GM21576 (cell line): Measurements from ENCODE around the gene RANBP17.

ENCODE experiments used
- ATAC-seq: cut with Tn5 transposase; IDR thresholded peaks from one replicate; pipeline ENCODE4 v1.9.1; 2021; ENCODE audit warnings: mild to moderate bottlenecking, moderate library complexity; ENCODE audit not compliant: unreplicated experiment

RANBP17 gene

DNA sequence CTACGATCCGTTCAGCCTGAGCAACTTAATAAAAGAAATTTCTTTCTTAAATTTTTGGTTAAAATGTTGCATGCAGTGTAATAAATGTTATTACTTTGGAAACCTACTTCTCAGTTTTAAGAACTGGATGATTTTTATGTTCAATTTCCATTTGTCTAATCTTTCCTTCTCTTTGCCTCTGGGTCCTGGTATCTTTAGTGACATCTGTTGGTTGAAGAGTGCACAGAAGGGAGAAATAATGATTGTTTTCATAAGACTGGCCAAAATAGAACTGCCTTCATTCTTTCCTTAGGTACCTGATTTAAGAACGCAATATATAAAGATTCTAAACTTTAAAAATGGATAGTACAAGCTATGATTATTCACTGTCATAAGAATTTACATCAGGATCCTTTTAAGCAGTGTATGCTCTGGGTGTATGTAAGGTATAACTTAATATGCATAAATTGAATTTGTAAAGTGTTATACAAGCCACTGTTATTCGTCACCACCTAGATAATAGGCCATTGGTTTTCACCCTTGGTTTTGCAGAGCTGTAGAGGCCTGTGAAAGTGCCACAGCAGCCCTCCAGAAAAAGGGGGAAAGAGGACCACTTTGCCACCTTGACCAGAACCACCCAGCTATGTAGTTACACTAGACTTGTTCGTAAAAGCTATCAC, 364.4 kb downstream of the RANBP17 start:
- no peak for ATAC-seq

DNA sequence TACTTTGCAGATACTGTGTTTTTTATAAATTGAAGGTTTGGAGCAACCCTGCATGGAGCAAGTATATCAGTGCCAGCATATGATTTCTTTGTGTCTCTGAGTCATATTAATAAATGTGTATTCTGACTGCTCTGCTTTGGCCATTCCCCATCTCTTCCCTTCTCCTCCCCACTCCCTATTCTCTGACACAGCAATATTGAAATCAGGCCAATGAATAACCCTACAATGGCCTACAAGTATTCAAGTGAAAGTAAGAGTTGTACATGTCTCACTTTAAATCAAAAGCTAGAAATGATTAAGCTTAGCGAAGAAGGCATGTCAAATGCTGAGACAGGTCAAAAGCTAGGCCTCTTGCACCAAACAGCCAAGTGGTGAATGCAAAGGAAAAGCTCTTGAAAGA, 365.0 kb downstream of the RANBP17 start:
- ATAC-seq, result no peak

- no peak for ATAC-seq
Measured at GRCh38 chr5:171236651-171237050, 374.8 kb downstream of the RANBP17 start.

GRCh38 chr5:171242521-171242920, 380.7 kb downstream of the RANBP17 start:
- ATAC-seq, result no peak

- ATAC-seq, result no peak
Measured at GRCh38 chr5:171246231-171246630, 384.4 kb downstream of the RANBP17 start.

GRCh38 chr5:171249460-171249859, 387.6 kb downstream of the RANBP17 start:
- ATAC-seq, result no peak

- no peak for ATAC-seq
Measured at GRCh38 chr5:171250738-171251137, 388.9 kb downstream of the RANBP17 start.

GRCh38 chr5:171251519-171251918, 389.7 kb downstream of the RANBP17 start:
- no peak for ATAC-seq

- no peak for ATAC-seq
Measured at GRCh38 chr5:171252674-171253073, 390.9 kb downstream of the RANBP17 start.

DNA sequence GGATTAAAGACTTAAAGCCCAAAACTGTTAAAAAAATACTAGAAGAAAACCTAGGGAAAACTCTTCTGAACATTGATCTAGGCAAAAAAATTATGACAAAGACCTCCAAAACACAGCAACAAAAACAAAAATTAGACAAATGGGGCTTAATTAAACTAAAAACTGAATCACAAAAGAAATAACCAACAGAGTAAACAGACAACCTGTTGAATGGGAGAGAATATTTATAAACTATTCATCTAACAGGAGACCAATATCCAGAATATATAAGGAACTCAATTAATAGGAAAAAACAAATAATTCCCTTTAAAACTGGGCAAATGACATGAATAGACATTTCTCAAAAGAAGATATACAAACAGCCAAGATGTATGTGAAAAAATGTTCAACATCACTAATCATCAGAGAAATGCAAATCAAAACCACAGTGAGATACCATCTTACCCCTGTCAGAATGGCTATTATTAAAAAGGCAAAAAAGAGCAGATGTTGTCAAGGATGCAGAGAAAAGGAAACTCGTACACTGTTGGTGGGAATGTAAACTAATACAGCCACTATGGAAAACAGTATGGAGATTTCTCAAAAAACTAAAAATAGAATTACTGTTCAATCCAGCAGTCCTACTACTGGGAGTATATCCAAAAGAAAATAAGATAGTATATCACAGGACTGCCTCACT, 397.1 kb downstream of the RANBP17 start:
- ATAC-seq, result no peak

GRCh38 chr5:171261361-171261760, 399.5 kb downstream of the RANBP17 start:
- ATAC-seq, result no peak

- no peak for ATAC-seq
Measured at GRCh38 chr5:171261904-171262303, 400.1 kb downstream of the RANBP17 start.

- no peak for ATAC-seq
Measured at GRCh38 chr5:171263181-171263580, 401.4 kb downstream of the RANBP17 start.

DNA sequence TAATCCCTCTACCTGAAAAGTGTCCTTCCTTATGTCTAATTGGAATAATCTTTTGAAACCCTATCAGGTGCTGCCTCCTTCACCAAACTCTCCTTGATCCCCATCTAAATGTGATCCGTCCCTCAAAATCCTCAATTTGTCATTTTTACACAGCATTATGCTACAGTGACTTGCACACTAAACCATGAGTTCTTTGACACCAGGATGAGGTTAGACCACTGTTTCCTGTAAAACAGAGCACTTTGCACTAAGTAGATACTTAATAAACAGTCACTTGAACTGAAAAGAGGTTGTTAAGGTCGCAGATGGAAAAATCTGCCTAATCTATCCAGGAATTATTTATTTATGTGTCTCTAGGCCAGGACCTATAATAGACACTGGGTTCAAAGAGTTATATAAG, 403.0 kb downstream of the RANBP17 start:
- ATAC-seq, result no peak

DNA sequence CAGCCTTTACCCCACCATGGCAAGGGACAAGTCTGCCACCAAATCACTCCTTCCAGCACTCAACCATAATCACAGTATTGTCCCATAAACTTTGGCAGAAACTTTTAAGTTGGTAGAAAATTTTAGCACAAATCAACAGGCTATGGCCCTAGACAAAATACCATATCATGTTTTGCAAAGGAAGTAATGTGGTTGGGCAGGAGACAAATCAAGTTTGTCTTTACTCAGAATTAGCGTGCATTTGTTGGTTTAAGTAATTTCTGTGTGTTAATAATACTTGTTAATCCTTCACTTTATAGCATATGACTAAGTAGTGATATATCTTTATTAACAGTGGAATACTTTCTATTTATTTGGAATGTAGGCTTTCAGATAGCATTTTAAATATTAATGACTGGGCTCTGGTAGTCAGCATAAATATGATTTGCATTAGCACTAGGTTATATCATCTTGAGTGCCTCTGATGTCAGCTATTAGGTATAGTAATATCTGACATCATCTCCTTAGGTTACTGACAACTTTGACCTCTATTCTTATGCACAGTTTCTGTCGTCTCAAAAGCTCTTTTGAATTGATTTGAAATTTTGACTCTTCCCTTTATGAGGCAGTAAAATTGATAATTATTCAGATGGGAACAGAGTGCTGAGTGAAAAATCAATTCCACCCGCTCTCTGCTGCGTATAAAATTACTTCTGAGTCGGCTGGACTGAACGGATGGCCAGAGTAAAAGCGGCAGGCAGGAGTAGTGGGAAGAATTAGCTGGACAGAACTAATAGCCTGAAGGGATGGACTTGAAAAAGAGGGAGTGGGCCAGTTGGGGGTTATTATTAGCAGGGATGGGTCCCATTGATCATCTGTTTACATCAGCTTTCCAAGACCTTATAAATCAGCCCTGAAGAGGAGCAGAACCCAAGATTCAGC, 407.1 kb downstream of the RANBP17 start:
- no peak for ATAC-seq

GRCh38 chr5:171269717-171270116, 407.9 kb downstream of the RANBP17 start:
- no peak for ATAC-seq

DNA sequence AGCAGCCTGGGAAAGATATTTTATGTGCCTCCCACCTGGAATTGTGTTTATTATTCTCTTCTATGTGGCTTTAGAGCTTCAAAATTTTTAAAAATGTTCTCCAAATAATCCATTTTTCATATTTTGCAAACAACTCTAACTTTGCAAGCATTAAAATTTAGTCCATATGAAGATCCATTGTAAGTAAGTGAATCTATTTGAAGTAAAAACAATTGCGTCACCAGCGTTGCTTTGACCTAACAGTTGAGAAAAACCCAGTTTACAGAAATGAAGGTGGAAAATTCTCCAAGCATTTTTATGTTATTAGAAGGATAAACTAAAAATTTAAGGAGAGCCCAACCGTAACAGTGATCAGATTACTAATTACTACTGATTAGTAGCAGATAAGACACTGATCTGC, 408.3 kb downstream of the RANBP17 start:
- ATAC-seq, result no peak

DNA sequence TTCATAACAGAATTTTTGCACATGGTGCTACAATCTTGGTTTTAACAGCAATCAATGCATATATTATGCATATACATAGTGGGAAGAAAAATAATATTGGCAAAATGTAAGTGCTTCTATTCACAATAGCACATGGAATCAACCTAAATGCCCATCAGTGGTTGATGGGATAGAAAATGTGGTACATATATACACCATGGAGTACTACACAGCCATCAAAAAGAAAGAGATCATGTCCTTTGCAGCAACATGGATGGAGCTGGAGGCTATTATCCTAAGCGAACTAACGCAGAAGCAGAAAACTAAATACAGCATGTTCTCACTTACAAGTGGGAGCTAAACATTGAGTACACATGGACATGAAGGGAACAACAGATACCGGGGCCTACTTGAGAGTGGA, 410.0 kb downstream of the RANBP17 start:
- no peak for ATAC-seq

DNA sequence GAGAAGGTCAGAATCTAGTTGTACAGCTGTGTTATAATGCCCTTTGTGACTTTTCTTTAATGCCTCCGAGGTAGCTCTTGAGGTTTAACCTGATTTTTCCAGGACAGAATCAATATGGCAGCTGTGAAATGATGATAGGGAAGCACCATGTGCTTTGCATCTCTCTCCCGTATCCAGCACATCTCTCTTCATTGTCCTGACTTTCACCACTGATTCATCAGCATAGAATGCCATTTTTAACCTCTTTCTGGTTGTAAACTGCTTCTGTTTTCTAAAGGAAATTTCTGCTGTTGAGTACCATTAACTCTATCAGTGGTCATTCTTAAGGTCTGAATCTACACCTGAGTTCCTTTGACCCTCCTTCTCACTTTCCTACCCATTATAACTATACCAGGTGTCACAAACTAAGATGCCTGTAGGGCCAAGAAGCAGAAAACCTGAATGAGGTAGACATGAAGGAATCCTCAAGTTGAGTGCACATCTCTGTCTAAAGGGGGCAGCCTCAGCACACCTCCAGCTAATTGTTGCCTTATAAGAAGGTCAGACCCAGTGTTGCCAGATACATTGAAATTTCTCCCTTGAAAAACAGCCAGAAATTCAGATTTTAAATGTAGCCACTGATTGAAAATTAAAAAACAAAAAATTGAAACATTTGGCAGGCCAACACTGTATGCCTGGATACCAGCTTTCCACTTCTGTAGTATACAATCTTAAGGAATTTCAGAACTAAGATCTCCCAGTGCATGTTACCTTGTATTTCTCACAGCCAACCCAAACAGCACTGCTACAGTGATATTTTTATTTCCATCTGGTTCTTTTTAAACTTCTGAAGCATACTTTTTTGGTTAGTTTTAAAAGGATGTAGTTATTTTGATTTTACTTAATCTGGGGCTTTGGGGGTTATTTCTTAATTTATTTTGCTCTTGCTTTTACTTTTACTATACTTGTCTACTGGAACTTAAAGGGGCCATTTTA, 411.5 kb downstream of the RANBP17 start:
- ATAC-seq, result no peak

DNA sequence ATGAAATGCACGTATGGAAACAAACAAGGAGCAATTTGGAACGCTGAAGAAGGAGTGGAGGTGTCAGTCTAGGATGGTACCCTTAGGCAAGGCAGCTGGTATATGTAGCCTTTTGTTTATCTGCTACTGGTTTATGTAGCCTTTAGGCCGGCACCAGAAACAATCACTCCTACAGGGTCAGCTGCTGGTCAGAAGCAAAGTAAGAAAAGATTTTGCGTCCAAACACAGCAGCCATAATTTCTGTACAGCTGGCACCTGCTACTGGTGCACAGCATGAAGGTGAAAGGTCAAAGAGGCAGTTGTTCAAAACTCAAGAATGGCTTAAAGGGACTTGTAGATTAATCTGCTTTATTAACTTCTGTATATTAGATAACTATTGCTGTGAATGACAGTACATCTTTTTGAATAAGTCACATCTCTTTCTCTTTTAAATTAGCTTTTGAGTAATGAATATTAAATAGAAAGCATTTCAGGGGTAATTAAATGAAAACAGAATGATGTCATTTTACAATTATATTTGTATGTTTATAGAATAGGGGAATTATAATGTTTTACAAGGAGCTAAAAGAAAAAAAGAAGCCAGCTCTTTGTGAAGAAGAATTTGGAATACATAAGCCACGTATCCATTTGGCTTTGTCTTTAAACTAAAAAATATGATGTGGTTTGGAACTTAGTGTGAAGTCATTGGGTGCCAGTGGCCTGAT, 414.2 kb downstream of the RANBP17 start:
- ATAC-seq, result no peak
